Measurements from ENCODE around the gene WNT2. TPM values are rescaled to one million over a fixed set of nuclear protein-coding genes. Genes with fewer than 3 reads are reported as not detected.

WNT2 gene
- total RNA-seq, 1 donor from 2014 or later: not detected

- TF ChIP-seq, protein P1, sequence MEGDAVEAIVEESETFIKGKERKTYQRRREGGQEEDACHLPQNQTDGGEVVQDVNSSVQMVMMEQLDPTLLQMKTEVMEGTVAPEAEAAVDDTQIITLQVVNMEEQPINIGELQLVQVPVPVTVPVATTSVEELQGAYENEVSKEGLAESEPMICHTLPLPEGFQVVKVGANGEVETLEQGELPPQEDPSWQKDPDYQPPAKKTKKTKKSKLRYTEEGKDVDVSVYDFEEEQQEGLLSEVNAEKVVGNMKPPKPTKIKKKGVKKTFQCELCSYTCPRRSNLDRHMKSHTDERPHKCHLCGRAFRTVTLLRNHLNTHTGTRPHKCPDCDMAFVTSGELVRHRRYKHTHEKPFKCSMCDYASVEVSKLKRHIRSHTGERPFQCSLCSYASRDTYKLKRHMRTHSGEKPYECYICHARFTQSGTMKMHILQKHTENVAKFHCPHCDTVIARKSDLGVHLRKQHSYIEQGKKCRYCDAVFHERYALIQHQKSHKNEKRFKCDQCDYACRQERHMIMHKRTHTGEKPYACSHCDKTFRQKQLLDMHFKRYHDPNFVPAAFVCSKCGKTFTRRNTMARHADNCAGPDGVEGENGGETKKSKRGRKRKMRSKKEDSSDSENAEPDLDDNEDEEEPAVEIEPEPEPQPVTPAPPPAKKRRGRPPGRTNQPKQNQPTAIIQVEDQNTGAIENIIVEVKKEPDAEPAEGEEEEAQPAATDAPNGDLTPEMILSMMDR (conservative IDR thresholded peaks at IDR 0.05): no peak
- H3K9me3 Mint-ChIP-seq: peaks cover 6% of the 10 kb centered on the region
- H3K36me3 Mint-ChIP-seq (ENCODE audit: low read depth): no peaks in the 10 kb centered on the region
- no peaks in the 10 kb centered on the region for H3K27me3 Mint-ChIP-seq (ENCODE audit: low read depth)
- no peak overlapping the region for H3K4me3 Mint-ChIP-seq
- no peak overlapping the region for H3K27ac Mint-ChIP-seq (ENCODE audit: unreplicated experiment)
- peaks cover 5% of the 10 kb centered on the region for H3K4me1 Mint-ChIP-seq
- DNase-seq (ENCODE audit: low read depth, low spot score): no peak
Observed at GRCh38 chr7:117243390-117243789, 79.5 kb downstream of the WNT2 start.

GRCh38 chr7:117241088-117241487 lies 81.8 kb downstream of the WNT2 start:
- H3K27ac Mint-ChIP-seq (ENCODE audit: unreplicated experiment): no peak overlapping the region
- H3K4me3 Mint-ChIP-seq: no peak overlapping the region
- no peaks in the 10 kb centered on the region for H3K4me1 Mint-ChIP-seq
- peaks cover 10% of the 10 kb centered on the region for H3K9me3 Mint-ChIP-seq
- DNase-seq (ENCODE audit: low read depth, low spot score): no peak
- H3K27me3 Mint-ChIP-seq (ENCODE audit: low read depth): no peaks in the 10 kb centered on the region
- TF ChIP-seq, protein P1 (conservative IDR thresholded peaks at IDR 0.05): no peak
- peaks cover 2% of the 10 kb centered on the region for H3K36me3 Mint-ChIP-seq (ENCODE audit: low read depth)

GRCh38 chr7:117238937-117239336 lies 83.9 kb downstream of the WNT2 start:
- peaks cover 5% of the 10 kb centered on the region for H3K36me3 Mint-ChIP-seq (ENCODE audit: low read depth)
- TF ChIP-seq, protein P1 (conservative IDR thresholded peaks at IDR 0.05): no peak
- DNase-seq (ENCODE audit: low read depth, low spot score): no peak
- no peak overlapping the region for H3K4me3 Mint-ChIP-seq
- no peaks in the 10 kb centered on the region for H3K27me3 Mint-ChIP-seq (ENCODE audit: low read depth)
- peak overlapping the region; percentile 31 for H3K27ac Mint-ChIP-seq (ENCODE audit: unreplicated experiment)
- peaks cover 10% of the 10 kb centered on the region for H3K9me3 Mint-ChIP-seq
- H3K4me1 Mint-ChIP-seq: no peaks in the 10 kb centered on the region

- H3K9me3 Mint-ChIP-seq: peaks cover 13% of the 10 kb centered on the region
- no peak for DNase-seq (ENCODE audit: low read depth, low spot score)
- H3K27me3 Mint-ChIP-seq (ENCODE audit: low read depth): no peaks in the 10 kb centered on the region
- TF ChIP-seq, protein P1 (conservative IDR thresholded peaks at IDR 0.05): no peak
- no peak overlapping the region for H3K4me3 Mint-ChIP-seq
- no peaks in the 10 kb centered on the region for H3K4me1 Mint-ChIP-seq
- H3K36me3 Mint-ChIP-seq (ENCODE audit: low read depth): peaks cover 7% of the 10 kb centered on the region
- no peak overlapping the region for H3K27ac Mint-ChIP-seq (ENCODE audit: unreplicated experiment)
Observed at GRCh38 chr7:117238472-117238871, 84.4 kb downstream of the WNT2 start.

- no peak overlapping the region for H3K27ac Mint-ChIP-seq (ENCODE audit: unreplicated experiment)
- peaks cover 10% of the 10 kb centered on the region for H3K36me3 Mint-ChIP-seq (ENCODE audit: low read depth)
- peaks cover 18% of the 10 kb centered on the region for H3K9me3 Mint-ChIP-seq
Observed at GRCh38 chr7:117237646-117238045, 85.2 kb downstream of the WNT2 start.

More at GRCh38 chr7:117237646-117238045, 85.2 kb downstream of the WNT2 start:
- no peak for DNase-seq (ENCODE audit: low read depth, low spot score)
- no peak overlapping the region for H3K4me3 Mint-ChIP-seq
- no peaks in the 10 kb centered on the region for H3K4me1 Mint-ChIP-seq
- TF ChIP-seq, protein P1 (conservative IDR thresholded peaks at IDR 0.05): no peak
- no peaks in the 10 kb centered on the region for H3K27me3 Mint-ChIP-seq (ENCODE audit: low read depth)
